C4-2B (cell line): Measurements from ENCODE around the gene UGT3A2.

Experiments
- H3K27ac ChIP-seq: fragments of 450-650 bp; 2 replicates; pipeline ENCODE4 v1.5.1; 2017
- CTCF ChIP-seq: fragments of 450-650 bp; conservative IDR thresholded peaks from 2 replicates; pipeline ENCODE4 v1.5.1; 2017; ENCODE audit warnings: mild to moderate bottlenecking
- ZFX ChIP-seq: fragments of 450-650 bp; IDR thresholded peaks from 2 replicates; pipeline ENCODE4 v1.6.1; 2017

Gene UGT3A2

GRCh38 chr5:36017622-36018021, 49.1 kb downstream of the UGT3A2 start:
- peak overlapping the region; percentile 34; the same call in 1 of the 2 replicates for H3K27ac ChIP-seq
- TF ChIP-seq CTCF (no peak), ZFX (no peak)

GRCh38 chr5:36017004-36017403, 49.7 kb downstream of the UGT3A2 start:
- TF ChIP-seq CTCF (no peak), ZFX (no peak)
- H3K27ac ChIP-seq = no peak overlapping the region; the same call in 1 of the 2 replicates

GRCh38 chr5:36013182-36013581, 53.5 kb downstream of the UGT3A2 start:
- TF ChIP-seq CTCF (no peak), ZFX (no peak)
- no peak overlapping the region for H3K27ac ChIP-seq

- no peak overlapping the region for H3K27ac ChIP-seq
- TF ChIP-seq CTCF = no peak
- TF ChIP-seq ZFX = no peak
These were observed 57.0 kb downstream of the UGT3A2 start for GRCh38 chr5:36009698-36010097.

- TF ChIP-seq ZFX (no peak), CTCF (no peak)
- no peak overlapping the region for H3K27ac ChIP-seq
These were observed 59.3 kb downstream of the UGT3A2 start for GRCh38 chr5:36007366-36007765.

- H3K27ac ChIP-seq = no peak overlapping the region
- TF ChIP-seq ZFX (no peak), CTCF (no peak)
These were observed 60.5 kb downstream of the UGT3A2 start for GRCh38 chr5:36006163-36006562.

GRCh38 chr5:36001032-36001431, 65.7 kb downstream of the UGT3A2 start:
- TF ChIP-seq CTCF = no peak
- no peak for TF ChIP-seq ZFX
- H3K27ac ChIP-seq = no peak overlapping the region
